SK-N-SH (cell line): Measurements from ENCODE around the gene CFAP43. TPM values are rescaled to one million over a fixed set of nuclear protein-coding genes. Genes with fewer than 3 reads are reported as not detected.

ENCODE experiments used
- CTCF ChIA-PET: fragments of 300-600, 350-600 bp; formaldehyde crosslinking; extraction: SDS; loops from one replicate; lab custom pipeline; 2021; lab: Yijun Ruan, JAX
- POLR2A ChIA-PET: fragments of 350-600 bp; sonication (Branson Sonifier 250); formaldehyde crosslinking; extraction: SDS; loops from one replicate; lab custom pipeline; 2020; ENCODE audit warnings: antibody characterized with exemption, inconsistent platforms; lab: Yijun Ruan, JAX
- DNase-seq: peaks from one replicate; pipeline ENCODE4 v3.0.0; 2012
- H2AFZ ChIP-seq: fragments of 200-600 bp; sonication (generic); 2 replicates; pipeline ENCODE4 v1.8.1; 2016; ENCODE audit warnings: antibody characterized with exemption, mild to moderate bottlenecking, low read depth
- H3F3A ChIP-seq: fragments of 200-600 bp; sonication (generic); replicated peaks from 2 replicates; pipeline ENCODE3; 2016; ENCODE audit warnings: antibody characterized with exemption, mild to moderate bottlenecking; ENCODE audit not compliant: insufficient read depth
- H3K27ac ChIP-seq, 2 experiments: fragments of 200-500 bp in 1 of 2; fragments of 200-600 bp in 1 of 2; sonication (Bioruptor generic) in 1 of 2; sonication (generic), shearing (Covaris generic) in 1 of 2; 2 replicates each; pipeline versions ENCODE4 v1.5.1 to v1.6.1; 2014 to 2016; ENCODE audit warnings: low read depth in 2 of 2, inconsistent platforms in 1 of 2, low read length in 1 of 2, mild to moderate bottlenecking in 1 of 2, mixed read lengths in 1 of 2
- H3K27me3 ChIP-seq: fragments of 200-600 bp; sonication (generic), shearing (Covaris generic); 2 replicates; pipeline ENCODE4 v1.6.1; 2016; ENCODE audit warnings: mixed run types; ENCODE audit not compliant: insufficient read depth
- H3K36me3 ChIP-seq, 2 experiments: fragments of 200-500 bp in 1 of 2; fragments of 200-600 bp in 1 of 2; sonication (Bioruptor generic) in 1 of 2; sonication (generic) in 1 of 2; replicated peaks in 1 of 2; 2 replicates each; pipeline versions ENCODE3 to v1.5.1; 2014 to 2016; ENCODE audit warnings: low read length in 1 of 2, mild to moderate bottlenecking in 1 of 2; ENCODE audit not compliant: insufficient read depth in 2 of 2, control insufficient read depth in 1 of 2
- H3K4me1 ChIP-seq, 2 experiments: fragments of 200-500 bp in 1 of 2; fragments of 200-600 bp in 1 of 2; sonication (Bioruptor generic) in 1 of 2; sonication (generic), shearing (Covaris generic) in 1 of 2; 2 replicates each; pipeline versions ENCODE4 v1.5.1 to v1.6.1; 2014 to 2016; ENCODE audit warnings: low read depth in 1 of 2, low read length in 1 of 2, mixed run types in 1 of 2; ENCODE audit not compliant: insufficient read depth in 2 of 2, control insufficient read depth in 1 of 2
- H3K4me2 ChIP-seq: fragments of 200-600 bp; sonication (generic), shearing (Covaris generic); 2 replicates; pipeline ENCODE4 v1.6.1; 2017; ENCODE audit warnings: mixed run types
- H3K4me3 ChIP-seq, 2 experiments: fragments of 200-500 bp in 1 of 2; fragments of 200-600 bp in 1 of 2; sonication (Bioruptor generic) in 1 of 2; sonication (generic), shearing (Covaris generic) in 1 of 2; 2 replicates each; pipeline versions ENCODE4 v1.5.1 to v1.8.1; 2014 to 2016; ENCODE audit warnings: low read depth in 2 of 2, inconsistent platforms in 1 of 2, low read length in 1 of 2, mild to moderate bottlenecking in 1 of 2, mixed read lengths in 1 of 2, moderate library complexity in 1 of 2
- H3K79me2 ChIP-seq: fragments of 200-600 bp; sonication (generic); 2 replicates; pipeline ENCODE4 v1.8.1; 2017; ENCODE audit warnings: mild to moderate bottlenecking; ENCODE audit not compliant: insufficient read depth
- H3K9ac ChIP-seq: fragments of 200-600 bp; sonication (generic); 2 replicates; pipeline ENCODE4 v1.6.1; 2017; ENCODE audit warnings: mixed run types
- H3K9me2 ChIP-seq: fragments of 200-600 bp; sonication (generic); 2 replicates; pipeline ENCODE4 v1.6.1; 2017; ENCODE audit warnings: mixed run types
- H3K9me3 ChIP-seq: fragments of 200-600 bp; sonication (generic); 2 replicates; pipeline ENCODE4 v1.6.1; 2017; ENCODE audit warnings: mixed run types, mild to moderate bottlenecking, moderate library complexity
- H4K20me1 ChIP-seq: fragments of 200-600 bp; sonication (generic); 2 replicates; pipeline ENCODE4 v1.6.1; 2017; ENCODE audit warnings: mild to moderate bottlenecking, mixed run types; ENCODE audit not compliant: insufficient read depth
- CHD2 ChIP-seq: fragments of 150-350 bp; IDR thresholded peaks from 2 replicates; pipeline ENCODE4 v1.6.1; 2018; ENCODE audit warnings: low read length; ENCODE audit not compliant: partially characterized antibody
- CTCF ChIP-seq: fragments of 200-600 bp; sonication (generic); IDR thresholded peaks from 2 replicates; pipeline ENCODE4 v1.6.1; 2017; ENCODE audit warnings: antibody characterized with exemption, mild to moderate bottlenecking, moderate library complexity
- GABPA ChIP-seq: IDR thresholded peaks from 2 replicates; pipeline ENCODE4 v1.4.0; 2012; ENCODE audit warnings: low read depth, mild to moderate bottlenecking
- GATA2 ChIP-seq: sonication (generic); formaldehyde crosslinking; IDR thresholded peaks from 2 replicates; pipeline ENCODE4 v1.5.0; 2020; ENCODE audit warnings: mild to moderate bottlenecking, missing genetic modification reagents
- JUND ChIP-seq: IDR thresholded peaks from 2 replicates; pipeline ENCODE4 v1.4.0; 2012
- MAX ChIP-seq: IDR thresholded peaks from 2 replicates; pipeline ENCODE4 v1.4.0; 2012; ENCODE audit warnings: low read depth
- RAD21 ChIP-seq: IDR thresholded peaks from 2 replicates; pipeline ENCODE4 v1.6.1; 2012; ENCODE audit warnings: mild to moderate bottlenecking, low read length
- RCOR1 ChIP-seq: fragments of 150-350 bp; IDR thresholded peaks from 2 replicates; pipeline ENCODE4 v1.6.1; 2017; ENCODE audit warnings: antibody characterized with exemption, low read length
- REST ChIP-seq: IDR thresholded peaks from 2 replicates; pipeline ENCODE4 v1.6.1; 2012; ENCODE audit warnings: mild to moderate bottlenecking, low read depth, low read length, moderate library complexity
- SMC3 ChIP-seq: IDR thresholded peaks from 2 replicates; pipeline ENCODE4 v1.6.1; 2012; ENCODE audit warnings: low read depth, low read length, improper control_type of control experiment
- YY1 ChIP-seq: IDR thresholded peaks from 2 replicates; pipeline ENCODE4 v1.4.0; 2012; ENCODE audit warnings: low read depth, mild to moderate bottlenecking
- WGBS: methylation state at CpG from one replicate; pipeline ENCODE4 v1.1.6; 2017; ENCODE audit warnings: low lambda C conversion rate; 5-methylcytosine and 5-hydroxymethylcytosine counted together
- polyA plus RNA-seq, 3 experiments: library from polyadenylated mRNA; depleted of rRNA; stranded (reverse); fragments of >200 nt; gene quantifications; 2 replicates each; pipeline ENCODE4 v1.2.3, GENCODE V29; 2012
- TF ChIP-seq, protein P1 (sequence below): IDR thresholded peaks from 2 replicates; pipeline ENCODE4 v1.4.0; 2012; ENCODE audit warnings: low read depth, borderline replicate concordance

The CFAP43 gene
- polyA plus RNA-seq, 1 of the 3 experiments (the other 2 are of a cell fraction) = 0.35 TPM

GRCh38 chr10:104128214-104128613 is 104.0 kb downstream of the CFAP43 start:
- Histone ChIP-seq H3K27ac (no peak overlapping the region), H3K4me3 (no peak overlapping the region), H3K9me2 (no peaks in the 10 kb centered on the region; the same call in 1 of the 2 replicates), H3K27me3 (no peaks in the 10 kb centered on the region), H2AFZ (no peak overlapping the region), H3K36me3 (peaks cover 0 to 11% of the 10 kb centered on the region in 2 experiments), H3K4me1 (peaks cover 0 to 6% of the 10 kb centered on the region in 2 experiments; a peak in 2 of 4 replicates), H3K9ac (no peak overlapping the region), H3K4me2 (no peak overlapping the region), H3K9me3 (no peaks in the 10 kb centered on the region), H3K79me2 (no peaks in the 10 kb centered on the region), H4K20me1 (no peaks in the 10 kb centered on the region), H3F3A (no peaks in the 10 kb centered on the region)
- ChIA-PET CTCF (interaction anchor here (0.7 to 2.1 kb wide), 12 partner anchors 10 to 240 kb away, joined by 3 to 10 read pairs (median 4); no protein-coding TSS in a partner anchor), POLR2A (no interaction called here)
- DNase-seq = no peak
- WGBS = 72% methylated on average over 1 of the region's 2 CpGs
- TF ChIP-seq JUND (0 out of 2 replicates have a peak, but pooled peaks have one; percentile 11), YY1 (no peak)

DNA sequence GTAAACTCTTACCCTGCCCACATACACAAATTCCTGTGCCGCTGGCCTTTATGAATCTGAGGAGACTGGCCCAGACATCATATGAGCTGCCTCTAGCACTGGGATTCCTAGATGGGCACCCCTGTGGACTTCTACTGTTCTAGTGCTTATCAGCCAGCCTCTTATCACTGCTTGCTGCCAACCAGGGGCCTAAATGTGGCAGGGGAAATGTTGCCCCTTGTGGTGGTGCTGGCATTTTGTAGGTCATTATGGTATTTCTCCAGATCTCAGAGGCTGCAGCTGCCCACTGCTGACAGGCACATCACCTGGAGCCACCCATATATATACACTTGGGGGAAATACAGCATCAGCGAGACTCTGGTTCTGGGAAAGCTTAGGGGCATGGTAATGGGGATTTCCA is 104.8 kb downstream of the CFAP43 start:
- H2AFZ ChIP-seq = no peak overlapping the region
- H3K9me2 ChIP-seq = no peaks in the 10 kb centered on the region; the same call in 1 of the 2 replicates
- no peak overlapping the region for H3K9ac ChIP-seq
- H4K20me1 ChIP-seq = no peaks in the 10 kb centered on the region
- no peaks in the 10 kb centered on the region for H3K9me3 ChIP-seq
- CTCF ChIA-PET = interaction anchor here (0.7 to 2.1 kb wide), 18 partner anchors 11 to 239 kb away, joined by 3 to 10 read pairs (median 3); no protein-coding TSS in a partner anchor
- WGBS = 79% methylated on average over 2 of the region's 2 CpGs
- POLR2A ChIA-PET = interaction anchor here (1.4 kb wide), 1 partner anchor 84 kb away, joined by 4 read pairs; no protein-coding TSS in a partner anchor
- H3K36me3 ChIP-seq = peaks cover 0 to 11% of the 10 kb centered on the region in 2 experiments
- H3K4me1 ChIP-seq = peaks cover 0 to 6% of the 10 kb centered on the region in 2 experiments; a peak in 3 of 4 replicates
- H3K27ac ChIP-seq = no peak overlapping the region; a peak in 1 of 4 replicates
- no peak overlapping the region for H3K4me3 ChIP-seq
- H3K4me2 ChIP-seq = no peak overlapping the region
- no peaks in the 10 kb centered on the region for H3K27me3 ChIP-seq
- DNase-seq = peak; percentile 57
- TF ChIP-seq SMC3 = peak; percentile 20; the same call in 1 of the 2 replicates
- no peak for TF ChIP-seq RCOR1
- TF ChIP-seq, protein P1, sequence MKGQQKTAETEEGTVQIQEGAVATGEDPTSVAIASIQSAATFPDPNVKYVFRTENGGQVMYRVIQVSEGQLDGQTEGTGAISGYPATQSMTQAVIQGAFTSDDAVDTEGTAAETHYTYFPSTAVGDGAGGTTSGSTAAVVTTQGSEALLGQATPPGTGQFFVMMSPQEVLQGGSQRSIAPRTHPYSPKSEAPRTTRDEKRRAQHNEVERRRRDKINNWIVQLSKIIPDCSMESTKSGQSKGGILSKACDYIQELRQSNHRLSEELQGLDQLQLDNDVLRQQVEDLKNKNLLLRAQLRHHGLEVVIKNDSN = no peak
- TF ChIP-seq GATA2 (CRISPR knock-in tag) = peak; percentile 69
- TF ChIP-seq GABPA = no peak
- peak; percentile 44 for TF ChIP-seq RAD21
- TF ChIP-seq REST = no peak
- no peak for TF ChIP-seq MAX
- TF ChIP-seq CTCF = peak; percentile 35
- no peak for TF ChIP-seq CHD2
- no peaks in the 10 kb centered on the region for H3F3A ChIP-seq
- H3K79me2 ChIP-seq = no peaks in the 10 kb centered on the region
